Measurements from ENCODE around the gene CTNNA1. TPM values are rescaled to one million over a fixed set of nuclear protein-coding genes. Genes with fewer than 3 reads are reported as not detected.

CTNNA1 gene
- total RNA-seq, 4 donors from 2014 or later: 223 to 304 (median 263) TPM

DNA sequence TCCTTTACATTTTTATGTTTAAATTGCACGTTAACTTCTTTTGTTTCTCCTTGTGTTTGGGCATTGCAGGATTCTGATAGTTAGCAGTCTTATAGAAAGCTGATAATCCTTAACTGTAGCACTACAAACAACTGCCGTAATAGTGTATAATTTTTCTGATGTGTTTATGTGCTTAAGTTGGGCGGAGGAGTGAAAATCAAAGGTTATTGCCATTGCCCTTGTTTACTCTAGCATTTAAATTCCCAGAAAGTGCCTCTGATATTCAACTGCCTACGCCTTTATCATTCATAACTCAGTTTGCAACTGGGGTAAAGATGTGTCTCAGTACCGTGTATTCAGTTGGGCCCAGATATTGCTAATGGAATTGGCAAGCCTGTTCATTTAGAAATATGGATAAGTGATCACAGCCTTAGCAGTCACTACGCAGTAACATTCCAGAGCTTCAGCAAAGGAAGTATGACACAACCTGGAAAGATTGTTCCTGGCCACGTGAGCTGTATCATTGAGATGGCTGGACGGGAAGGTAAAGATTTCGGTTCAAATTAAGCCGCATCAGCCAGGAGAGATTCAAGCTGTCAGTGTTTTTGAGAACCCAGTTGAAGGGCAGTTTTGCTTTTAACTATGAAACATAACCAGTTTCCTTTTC, 150.0 kb downstream of the CTNNA1 start:
- TF ChIP-seq, protein P1, sequence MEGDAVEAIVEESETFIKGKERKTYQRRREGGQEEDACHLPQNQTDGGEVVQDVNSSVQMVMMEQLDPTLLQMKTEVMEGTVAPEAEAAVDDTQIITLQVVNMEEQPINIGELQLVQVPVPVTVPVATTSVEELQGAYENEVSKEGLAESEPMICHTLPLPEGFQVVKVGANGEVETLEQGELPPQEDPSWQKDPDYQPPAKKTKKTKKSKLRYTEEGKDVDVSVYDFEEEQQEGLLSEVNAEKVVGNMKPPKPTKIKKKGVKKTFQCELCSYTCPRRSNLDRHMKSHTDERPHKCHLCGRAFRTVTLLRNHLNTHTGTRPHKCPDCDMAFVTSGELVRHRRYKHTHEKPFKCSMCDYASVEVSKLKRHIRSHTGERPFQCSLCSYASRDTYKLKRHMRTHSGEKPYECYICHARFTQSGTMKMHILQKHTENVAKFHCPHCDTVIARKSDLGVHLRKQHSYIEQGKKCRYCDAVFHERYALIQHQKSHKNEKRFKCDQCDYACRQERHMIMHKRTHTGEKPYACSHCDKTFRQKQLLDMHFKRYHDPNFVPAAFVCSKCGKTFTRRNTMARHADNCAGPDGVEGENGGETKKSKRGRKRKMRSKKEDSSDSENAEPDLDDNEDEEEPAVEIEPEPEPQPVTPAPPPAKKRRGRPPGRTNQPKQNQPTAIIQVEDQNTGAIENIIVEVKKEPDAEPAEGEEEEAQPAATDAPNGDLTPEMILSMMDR (IDR thresholded peaks at IDR 0.05): no peak
- TF ChIP-seq POLR2A (IDR thresholded peaks at IDR 0.05): no peak
- no peak for DNase-seq (ENCODE audit: low spot score in 2 of 2)
- intact Hi-C loops (cut with DNase I; ENCODE audit: low total_unique reads): no loop called here
- WGBS, 2 donors: 81 to 83% methylated on average over 10 of the region's 10 CpGs
- no peak overlapping the region for H3K4me3 ChIP-seq (ENCODE audit: low read depth, poor library complexity, severe bottlenecking)

DNA sequence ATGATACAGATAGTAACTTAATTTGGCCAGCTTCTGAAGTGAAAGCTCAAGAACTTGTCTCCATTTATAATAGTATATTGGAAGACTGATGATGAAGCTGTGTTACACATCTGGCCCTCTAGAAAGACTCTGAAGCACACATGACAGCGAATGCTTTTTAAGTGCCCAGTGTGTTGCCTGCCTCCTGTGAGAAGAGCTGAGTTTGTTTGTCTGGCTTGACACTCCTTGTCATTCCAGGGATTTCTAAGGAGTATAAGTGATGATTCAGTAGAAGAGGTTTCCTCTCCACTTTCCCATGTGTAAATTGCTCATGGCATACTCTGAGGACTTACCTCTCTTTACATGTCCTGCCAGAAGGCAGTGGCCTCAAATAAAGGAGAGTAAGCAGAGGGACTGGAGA, 152.3 kb downstream of the CTNNA1 start:
- intact Hi-C loops (cut with DNase I; ENCODE audit: low total_unique reads): no loop called here
- DNase-seq (ENCODE audit: low spot score in 2 of 2): no peak
- no peak overlapping the region for H3K4me3 ChIP-seq (ENCODE audit: low read depth, poor library complexity, severe bottlenecking)
- WGBS, 2 donors: 94 to 100% methylated on average over 1 of the region's 1 CpG
- TF ChIP-seq, protein P1 (IDR thresholded peaks at IDR 0.05): no peak
- TF ChIP-seq POLR2A (IDR thresholded peaks at IDR 0.05): no peak

DNA sequence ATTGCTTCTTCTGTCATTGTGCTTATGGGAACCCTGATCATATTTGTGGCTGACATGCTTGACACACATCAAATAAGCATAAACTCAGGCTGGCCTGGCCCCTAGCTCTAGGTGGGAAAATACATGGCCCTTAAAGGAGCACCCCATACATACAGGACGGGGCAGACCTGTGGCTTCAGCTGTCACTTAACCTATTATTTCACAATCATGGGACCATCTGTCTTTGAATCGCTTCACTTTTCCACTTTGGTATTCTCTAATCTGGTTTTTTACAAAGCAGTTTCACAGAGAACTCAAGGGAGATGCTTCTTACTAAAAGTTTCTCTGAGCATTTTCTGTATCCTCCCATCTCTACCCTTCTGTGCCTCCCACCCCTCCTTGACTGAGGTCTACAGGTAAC, 156.5 kb downstream of the CTNNA1 start:
- 95 to 96% methylated on average over 2 of the region's 2 CpGs for WGBS, 2 donors
- intact Hi-C loops (cut with DNase I; ENCODE audit: low total_unique reads): no loop called here
- H3K4me3 ChIP-seq (ENCODE audit: low read depth, poor library complexity, severe bottlenecking): no peak overlapping the region
- TF ChIP-seq, protein P1 (IDR thresholded peaks at IDR 0.05): no peak
- no peak for TF ChIP-seq POLR2A (IDR thresholded peaks at IDR 0.05)
- DNase-seq (ENCODE audit: low spot score in 2 of 2): no peak

DNA sequence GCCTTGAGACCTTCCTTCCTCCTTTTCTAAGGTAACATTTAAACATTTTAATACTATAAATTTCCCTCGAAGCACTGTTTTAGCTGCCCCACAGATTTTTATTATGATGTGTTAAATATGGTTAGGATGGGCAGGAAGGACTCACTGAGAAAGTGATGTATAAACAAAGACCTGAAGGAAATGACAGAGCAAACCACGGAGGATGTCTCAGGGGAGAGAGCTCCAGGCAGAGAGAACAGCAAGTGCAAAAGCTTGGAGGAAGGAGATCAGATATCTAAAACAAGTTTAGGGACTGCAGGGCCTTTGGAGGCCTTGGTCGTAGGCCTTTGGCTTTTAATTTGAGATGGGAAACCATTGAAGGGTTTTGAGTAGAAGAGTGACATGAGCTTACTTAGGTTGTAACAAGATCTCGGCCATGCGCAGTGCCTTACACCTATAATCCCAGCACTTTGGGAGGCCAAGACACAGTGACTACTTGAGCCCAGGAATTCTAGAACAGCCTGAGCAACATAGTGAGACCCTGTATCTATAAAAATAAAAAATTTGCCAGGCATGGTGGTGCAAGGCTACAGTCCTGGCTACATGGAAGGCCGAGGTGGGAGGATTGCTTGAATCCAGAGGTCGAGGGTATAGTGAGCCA, 157.4 kb downstream of the CTNNA1 start:
- intact Hi-C loops (cut with DNase I; ENCODE audit: low total_unique reads): no loop called here
- TF ChIP-seq POLR2A (IDR thresholded peaks at IDR 0.05): no peak
- TF ChIP-seq, protein P1 (IDR thresholded peaks at IDR 0.05): no peak
- DNase-seq (ENCODE audit: low spot score in 2 of 2): no peak
- H3K4me3 ChIP-seq (ENCODE audit: low read depth, poor library complexity, severe bottlenecking): no peak overlapping the region
- WGBS, 2 donors: 92 to 93% methylated on average over 7 of the region's 7 CpGs

DNA sequence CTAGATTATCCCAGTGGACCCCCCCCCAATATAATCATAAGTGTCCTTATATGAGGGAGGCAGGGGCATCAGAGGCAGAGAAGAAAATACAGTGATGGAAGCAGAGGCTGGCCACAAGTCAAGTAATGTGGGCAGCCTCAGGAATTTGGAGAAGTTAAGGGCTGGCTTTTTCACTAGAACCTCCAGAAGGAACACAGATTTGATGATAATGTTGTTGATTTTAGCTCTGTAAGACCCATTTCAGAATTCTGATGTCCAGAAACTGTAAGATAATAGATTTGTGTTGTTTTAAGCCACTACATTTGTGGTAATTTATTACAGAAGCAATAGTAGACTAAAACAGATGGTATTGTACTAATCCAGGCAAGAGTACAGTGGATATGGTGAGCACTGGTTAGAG, 158.2 kb downstream of the CTNNA1 start:
- no peak overlapping the region for H3K4me3 ChIP-seq (ENCODE audit: low read depth, poor library complexity, severe bottlenecking)
- intact Hi-C loops (cut with DNase I; ENCODE audit: low total_unique reads): no loop called here
- no peak for TF ChIP-seq POLR2A (IDR thresholded peaks at IDR 0.05)
- TF ChIP-seq, protein P1 (IDR thresholded peaks at IDR 0.05): no peak
- no peak for DNase-seq (ENCODE audit: low spot score in 2 of 2)

Data from lower leg skin (tissue), 4 donors.